GM12878 (cell line): ENCODE data around the gene ABCF3. TPM values are rescaled to one million over a fixed set of nuclear protein-coding genes. Genes with fewer than 3 reads are reported as not detected.

Experiments
- ATAC-seq: fragments of 200-7000 bp; cut with Tn5 transposase; 3 replicates; pipeline ENCODE4 v1.9.1; 2020; ENCODE audit warnings: mild to moderate bottlenecking, moderate library complexity
- BruUV-seq: library from RNA; stranded (reverse); fragments of 400-500 nt; replicated peaks from 2 replicates; lab custom pipeline; 2021; lab: Mats Ljungman, UMichigan
- CTCF ChIA-PET: fragments of 300-600 bp; sonication (Branson Sonifier 250); formaldehyde crosslinking; extraction: SDS; loops from one replicate; lab custom pipeline; 2021; ENCODE audit warnings: inconsistent platforms; lab: Yijun Ruan, JAX
- POLR2A ChIA-PET: fragments of 350-600 bp; formaldehyde crosslinking; extraction: SDS; loops from one replicate; lab custom pipeline; 2021; ENCODE audit warnings: inconsistent platforms; lab: Charles Lee
- RAD21 ChIA-PET: fragments of 300-600 bp; sonication (Branson Sonifier 250); formaldehyde crosslinking; loops from one replicate; lab custom pipeline; 2023; ENCODE audit warnings: antibody characterized with exemption; ENCODE audit not compliant: unreplicated experiment; lab: Charles Lee
- SMC1A ChIA-PET: fragments of 300-600 bp; sonication (Branson Sonifier 250); formaldehyde crosslinking; loops from one replicate; lab custom pipeline; 2023; ENCODE audit not compliant: unreplicated experiment, uncharacterized antibody; lab: Charles Lee
- DNase-seq: peaks from one replicate; pipeline ENCODE4 v3.0.0-alpha.2; 2011; ENCODE audit warnings: low read depth, low spot score
- FAIRE-seq: peaks from 3 replicates; lab custom pipeline; 2011; peaks lifted over from hg19 to GRCh38; lab: Jason Lieb, UNC
- H2AFZ ChIP-seq: 2 replicates; pipeline ENCODE4 v1.6.0; 2011; ENCODE audit warnings: low read depth, low read length, control low read depth; ENCODE audit not compliant: control insufficient read depth
- H3K27ac ChIP-seq: 2 replicates; pipeline ENCODE4 v1.5.1; 2011; ENCODE audit warnings: control low read depth; ENCODE audit not compliant: control insufficient read depth, insufficient read depth
- H3K27me3 ChIP-seq, 2 experiments: replicated peaks in 1 of 2; 2 replicates each; pipeline versions ENCODE4 v1.6.0 to v1.6.1; 2011; ENCODE audit warnings: low read length in 1 of 2; ENCODE audit not compliant: control insufficient read depth in 2 of 2, insufficient read depth in 2 of 2
- H3K36me3 ChIP-seq, 2 experiments: 2 replicates each; pipeline ENCODE4 v1.5.1; 2011; ENCODE audit warnings: low read length in 1 of 2; ENCODE audit not compliant: control insufficient read depth in 2 of 2, insufficient read depth in 2 of 2
- H3K4me1 ChIP-seq: 2 replicates; pipeline ENCODE4 v1.6.1; 2011; ENCODE audit warnings: mild to moderate bottlenecking, low read length, moderate library complexity, mixed read lengths; ENCODE audit not compliant: control insufficient read depth, insufficient read depth
- H3K4me2 ChIP-seq: 2 replicates; pipeline ENCODE4 v1.6.0; 2011; ENCODE audit warnings: control low read depth; ENCODE audit not compliant: control insufficient read depth, insufficient read depth
- H3K4me3 ChIP-seq: fragments of 200-600 bp; sonication (generic); 2 replicates; pipeline ENCODE4 v1.5.1; 2016
- H3K79me2 ChIP-seq: 2 replicates; pipeline ENCODE4 v1.6.0; 2011; ENCODE audit warnings: low read length; ENCODE audit not compliant: control insufficient read depth, insufficient read depth
- H3K9ac ChIP-seq: 2 replicates; pipeline ENCODE4 v1.8.0; 2011; ENCODE audit warnings: low read length, control low read depth, mixed read lengths; ENCODE audit not compliant: control insufficient read depth, insufficient read depth
- H3K9me3 ChIP-seq: replicated peaks from 3 replicates; pipeline ENCODE4 v1.5.1; 2011; ENCODE audit warnings: mild to moderate bottlenecking, low read length; ENCODE audit not compliant: control insufficient read depth, insufficient read depth
- H4K20me1 ChIP-seq: 2 replicates; pipeline ENCODE4 v1.6.0; 2011; ENCODE audit not compliant: control insufficient read depth, insufficient read depth
- CHD1 ChIP-seq: IDR thresholded peaks from 2 replicates; pipeline ENCODE4 v1.6.1; 2012; ENCODE audit warnings: low read depth, low read length, improper control_type of control experiment
- CREM ChIP-seq: IDR thresholded peaks from 2 replicates; pipeline ENCODE4 v1.6.1; 2014; ENCODE audit warnings: antibody characterized with exemption, low read depth
- GABPA ChIP-seq: IDR thresholded peaks from 2 replicates; pipeline ENCODE4 v1.6.1; 2014; ENCODE audit warnings: antibody characterized with exemption, low read depth, mild to moderate bottlenecking, inconsistent platforms
- HDAC6 ChIP-seq: fragments of 200-600 bp; sonication (generic); IDR thresholded peaks from one replicate; pipeline ENCODE4 v1.8.0; 2017; ENCODE audit warnings: antibody characterized with exemption; ENCODE audit not compliant: unreplicated experiment
- HDGF ChIP-seq: fragments of 450-650 bp; IDR thresholded peaks from 2 replicates; pipeline ENCODE4 v1.6.1; 2016; ENCODE audit warnings: antibody characterized with exemption
- HSF1 ChIP-seq: fragments of 150-350 bp; IDR thresholded peaks from 2 replicates; pipeline ENCODE4 v1.6.1; 2014; ENCODE audit warnings: mild to moderate bottlenecking, low read depth, low read length
- IRF4 ChIP-seq: IDR thresholded peaks from 2 replicates; pipeline ENCODE4 v1.6.1; 2011; ENCODE audit warnings: low read depth, low read length
- NR2C1 ChIP-seq: fragments of 450-650 bp; IDR thresholded peaks from 2 replicates; pipeline ENCODE4 v1.6.1; 2017; ENCODE audit warnings: antibody characterized with exemption, mild to moderate bottlenecking, moderate library complexity
- RELB ChIP-seq: fragments of 450-650 bp; IDR thresholded peaks from 2 replicates; pipeline ENCODE4 v1.6.1; 2017; ENCODE audit warnings: low read depth, mild to moderate bottlenecking, moderate library complexity
- SKIL ChIP-seq: fragments of 450-650 bp; IDR thresholded peaks from 2 replicates; pipeline ENCODE4 v1.6.1; 2017; ENCODE audit warnings: mild to moderate bottlenecking, low read depth, inconsistent platforms; ENCODE audit not compliant: poor library complexity, severe bottlenecking
- SMAD1 ChIP-seq: fragments of 450-650 bp; IDR thresholded peaks from 2 replicates; pipeline ENCODE4 v1.6.1; 2018; ENCODE audit warnings: mild to moderate bottlenecking, low read depth; ENCODE audit not compliant: partially characterized antibody
- SUZ12 ChIP-seq: fragments of 200-600 bp; sonication (generic); IDR thresholded peaks from one replicate; pipeline ENCODE4 v1.6.1; 2018; ENCODE audit warnings: antibody characterized with exemption, mild to moderate bottlenecking; ENCODE audit not compliant: unreplicated experiment
- USF2 ChIP-seq: IDR thresholded peaks from 2 replicates; pipeline ENCODE4 v1.6.1; 2011; ENCODE audit warnings: low read depth, low read length, improper control_type of control experiment, borderline replicate concordance
- YBX1 ChIP-seq: fragments of 450-650 bp; IDR thresholded peaks from 2 replicates; pipeline ENCODE4 v1.6.1; 2016; ENCODE audit warnings: antibody characterized with exemption
- YY1 ChIP-seq: IDR thresholded peaks from 2 replicates; pipeline ENCODE4 v1.6.1; 2011; ENCODE audit warnings: low read depth, mild to moderate bottlenecking, low read length
- ZNF207 ChIP-seq: fragments of 450-650 bp; IDR thresholded peaks from 2 replicates; pipeline ENCODE4 v1.6.1; 2014; ENCODE audit warnings: antibody characterized with exemption, mild to moderate bottlenecking, borderline replicate concordance
- ZNF24 ChIP-seq: fragments of 450-650 bp; IDR thresholded peaks from 2 replicates; pipeline ENCODE4 v1.6.1; 2017; ENCODE audit warnings: antibody characterized with exemption, mild to moderate bottlenecking
- ZNF384 ChIP-seq: IDR thresholded peaks from 2 replicates; pipeline ENCODE4 v1.6.1; 2012; ENCODE audit warnings: low read depth, mild to moderate bottlenecking, low read length, improper control_type of control experiment, borderline replicate concordance
- WGBS: methylation state at CpG from one replicate; pipeline ENCODE4 v1.1.6; 2016; ENCODE audit warnings: low lambda C conversion rate; ENCODE audit not compliant: insufficient replicate concordance, insufficient coverage; ENCODE audit errors: missing lambda C conversion rate; 5-methylcytosine and 5-hydroxymethylcytosine counted together
- in situ Hi-C: fragments of 300-500 bp; cut with MboI; formaldehyde crosslinking; loops from 9 replicates; pipeline ENCODE4 v1.14.3; 2018; ENCODE audit warnings: mixed read lengths
- intact Hi-C: fragments of 100-400 bp; cut with micrococcal nuclease; formaldehyde crosslinking; loops from one replicate; pipeline ENCODE4 v1.14.2; 2022; ENCODE audit not compliant: unreplicated experiment
- polyA plus RNA-seq, 11 experiments: library from polyadenylated mRNA; depleted of rRNA in 4 of 11; unstranded in 6 of 11; stranded (reverse) in 5 of 11; fragments of >200 nt; fragmentation: Nextera tagmentation in 4 of 11; fragmentation: Illumina TruSeq in 1 of 11; extraction: Ambion mirVana in 4 of 11; extraction: Trizol in 1 of 11; gene quantifications; 1 replicate in 1 of 11; 2 replicates in 10 of 11; pipeline versions ENCODE4 v1.2.1 to v1.2.3, GENCODE V29; 2011 to 2016; ENCODE audit warnings: inconsistent platforms in 2 of 11, missing spikeins in 2 of 11, low read depth in 1 of 11
- total RNA-seq, 4 experiments: library from RNA; depleted of rRNA in 3 of 4; stranded (reverse); fragments of >200 nt in 3 of 4; fragmentation: Illumina TruSeq in 1 of 4; extraction: Trizol in 1 of 4; gene quantifications; 2 replicates each; pipeline versions ENCODE4 v1.2.1 to v1.2.3, GENCODE V29; 2013 to 2021

ABCF3 gene
- total and polyA plus RNA-seq, 10 of the 15 experiments (the other 5 are each of a cell fraction or from before 2014, with no cell fraction given) = 6.1 to 71.3 (median 46.9) TPM

- in situ Hi-C loops (no loop called here), intact Hi-C loops (no loop called here)
- H4K20me1 ChIP-seq = no peaks in the 10 kb centered on the region
- no peak overlapping the region for H3K9ac ChIP-seq
- TF ChIP-seq HDGF (no peak), NR2C1 (no peak), ZNF384 (no peak), USF2 (no peak), SMAD1 (no peak), YBX1 (no peak), ZNF207 (no peak), HSF1 (no peak), ZNF24 (no peak), SUZ12 (no peak), YY1 (no peak), CREM (no peak), IRF4 (no peak), GABPA (no peak), SKIL (no peak), RELB (no peak), HDAC6 (no peak), CHD1 (no peak)
- ATAC-seq = no peak
- H2AFZ ChIP-seq = no peak overlapping the region
- no peaks in the 10 kb centered on the region; the same call in 1 of the 2 replicates for H3K4me1 ChIP-seq
- H3K4me2 ChIP-seq = no peak overlapping the region
- no peaks in the 10 kb centered on the region for H3K79me2 ChIP-seq
- H3K9me3 ChIP-seq = no peaks in the 10 kb centered on the region
- no peak for DNase-seq
- ChIA-PET RAD21 (no interaction called here), POLR2A (no interaction called here), CTCF (interaction anchor here (0.6 to 1.0 kb wide), 3 partner anchors 73 to 352 kb away, joined by 3 to 5 read pairs (median 3); no protein-coding TSS in a partner anchor), SMC1A (no interaction called here)
- no TSS peak for BruUV-seq
- no peak for FAIRE-seq
- H3K36me3 ChIP-seq = peaks cover 15 to 16% of the 10 kb centered on the region in 2 experiments
- 91% methylated on average over 3 of the region's 3 CpGs for WGBS
- H3K27me3 ChIP-seq = no peaks in the 10 kb centered on the region
- no peak overlapping the region for H3K27ac ChIP-seq
- H3K4me3 ChIP-seq = no peak overlapping the region
Measured at GRCh38 chr3:184148076-184148475, 37.9 kb upstream of the ABCF3 start.
